HG02981 (cell line): ENCODE measurements around the gene PCDHGB5.

ENCODE experiments used
- ATAC-seq: cut with Tn5 transposase; IDR thresholded peaks from one replicate; pipeline ENCODE4 v1.9.1; 2021; ENCODE audit warnings: mild to moderate bottlenecking, moderate library complexity; ENCODE audit not compliant: unreplicated experiment

The PCDHGB5 gene

DNA sequence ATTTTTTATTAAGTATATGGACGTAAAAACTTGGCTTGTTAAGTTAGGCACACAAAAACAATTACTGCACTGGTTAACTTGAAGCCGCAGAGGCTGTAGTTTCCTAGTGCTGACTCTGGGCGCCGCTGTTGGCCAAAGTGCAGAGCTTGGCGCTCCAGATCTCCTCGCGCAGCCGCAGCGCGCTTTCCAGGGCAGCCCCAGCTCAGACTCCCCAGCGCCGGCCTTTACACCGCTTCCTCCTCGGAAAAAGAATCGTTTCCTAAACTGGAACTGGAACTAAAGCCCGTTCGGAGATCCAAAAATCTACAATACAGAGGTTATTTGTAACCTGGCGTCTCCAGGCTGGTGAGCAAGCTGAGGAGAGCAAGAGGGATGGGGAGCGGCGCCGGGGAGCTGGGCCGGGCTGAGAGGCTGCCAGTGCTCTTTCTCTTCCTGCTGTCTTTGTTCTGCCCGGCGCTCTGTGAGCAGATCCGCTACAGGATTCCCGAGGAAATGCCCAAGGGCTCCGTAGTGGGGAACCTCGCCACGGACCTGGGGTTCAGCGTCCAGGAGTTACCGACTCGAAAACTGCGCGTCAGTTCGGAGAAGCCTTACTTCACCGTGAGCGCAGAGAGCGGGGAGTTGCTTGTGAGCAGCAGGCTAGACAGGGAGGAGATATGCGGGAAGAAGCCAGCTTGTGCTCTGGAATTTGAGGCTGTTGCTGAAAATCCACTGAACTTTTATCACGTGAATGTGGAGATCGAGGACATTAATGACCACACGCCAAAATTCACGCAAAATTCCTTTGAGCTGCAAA, at the start of gene PCDHGB5:
PCDHGB5 (plus strand) TSS at position 192 of the 796 bp plus-strand sequence; CDS start at position 373, 181 bp downstream.
- ATAC-seq: peak; percentile 87

DNA sequence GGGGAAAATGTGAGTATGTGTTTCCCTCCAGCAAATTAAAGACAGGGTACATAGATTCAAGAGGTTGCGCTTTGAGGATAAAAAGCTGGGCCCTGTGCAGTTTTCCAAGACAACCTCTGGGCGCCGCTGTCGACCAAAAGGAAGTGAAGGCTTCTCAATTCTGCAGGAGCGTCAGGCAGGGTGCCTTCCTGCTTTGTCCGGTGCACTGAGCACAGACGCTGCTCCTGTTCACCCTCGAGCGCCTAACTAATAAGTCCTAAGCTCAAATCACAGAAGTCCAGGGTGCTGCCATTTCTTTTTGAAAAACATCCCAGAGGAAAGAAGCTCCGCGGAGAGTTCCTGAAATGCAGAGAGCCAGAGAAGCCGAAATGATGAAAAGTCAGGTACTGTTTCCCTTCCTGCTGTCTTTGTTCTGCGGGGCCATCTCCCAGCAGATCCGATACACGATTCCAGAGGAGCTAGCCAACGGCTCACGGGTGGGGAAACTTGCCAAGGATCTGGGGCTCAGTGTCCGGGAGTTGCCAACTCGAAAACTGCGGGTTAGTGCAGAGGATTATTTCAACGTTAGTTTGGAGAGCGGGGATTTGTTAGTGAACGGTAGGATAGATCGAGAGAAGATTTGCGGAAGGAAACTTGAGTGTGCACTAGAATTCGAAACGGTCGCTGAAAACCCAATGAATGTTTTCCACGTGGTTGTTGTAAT, 47.7 kb upstream of the PCDHGB5 start, which contains the start of gene PCDHGB1:
PCDHGB1 (plus strand) TSS at position 183 of the 703 bp plus-strand sequence; CDS start at position 345, 162 bp downstream.
- peak; percentile 45 for ATAC-seq

DNA sequence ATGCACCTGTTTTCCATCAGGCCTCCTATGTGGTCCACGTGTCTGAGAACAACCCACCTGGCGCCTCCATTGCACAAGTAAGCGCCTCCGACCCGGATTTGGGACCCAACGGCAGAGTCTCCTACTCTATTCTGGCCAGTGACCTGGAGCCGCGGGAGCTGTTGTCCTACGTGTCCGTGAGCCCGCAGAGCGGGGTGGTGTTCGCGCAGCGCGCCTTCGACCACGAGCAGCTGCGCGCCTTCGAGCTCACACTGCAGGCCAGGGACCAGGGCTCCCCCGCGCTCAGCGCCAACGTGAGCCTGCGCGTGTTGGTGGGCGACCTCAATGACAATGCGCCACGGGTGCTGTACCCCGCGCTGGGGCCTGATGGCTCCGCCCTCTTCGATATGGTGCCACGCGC, 46.2 kb upstream of the PCDHGB5 start:
- no peak for ATAC-seq

DNA sequence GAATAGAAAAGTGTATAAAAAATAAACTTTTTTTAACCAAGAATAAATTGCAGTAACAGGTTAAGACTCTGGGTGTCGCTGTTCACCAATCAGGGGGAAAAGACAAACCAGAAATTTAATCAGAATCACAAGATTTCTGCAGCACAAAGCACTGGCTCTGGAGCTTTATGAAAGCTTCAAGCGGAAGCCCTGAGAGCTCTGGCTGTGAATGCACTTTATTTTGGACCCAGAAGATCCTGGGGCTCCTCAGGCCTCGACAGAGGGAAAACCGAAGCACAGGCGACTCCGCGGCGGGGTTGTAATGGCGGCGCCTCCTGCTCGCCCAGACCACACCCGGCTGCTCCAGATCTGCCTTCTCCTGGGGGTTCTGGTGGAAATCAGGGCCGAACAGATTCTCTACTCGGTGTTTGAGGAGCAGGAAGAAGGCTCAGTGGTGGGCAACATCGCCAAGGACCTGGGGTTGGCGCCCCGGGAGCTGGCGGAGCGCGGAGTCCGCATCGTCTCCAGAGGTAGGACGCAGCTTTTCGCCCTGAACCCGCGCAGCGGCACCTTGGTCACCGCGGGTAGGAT, 42.8 kb upstream of the PCDHGB5 start, which contains the start of gene PCDHGA4:
PCDHGA4 (plus strand) TSS at position 122 of the 570 bp plus-strand sequence; CDS start at position 209, 87 bp downstream.
- ATAC-seq: no peak

DNA sequence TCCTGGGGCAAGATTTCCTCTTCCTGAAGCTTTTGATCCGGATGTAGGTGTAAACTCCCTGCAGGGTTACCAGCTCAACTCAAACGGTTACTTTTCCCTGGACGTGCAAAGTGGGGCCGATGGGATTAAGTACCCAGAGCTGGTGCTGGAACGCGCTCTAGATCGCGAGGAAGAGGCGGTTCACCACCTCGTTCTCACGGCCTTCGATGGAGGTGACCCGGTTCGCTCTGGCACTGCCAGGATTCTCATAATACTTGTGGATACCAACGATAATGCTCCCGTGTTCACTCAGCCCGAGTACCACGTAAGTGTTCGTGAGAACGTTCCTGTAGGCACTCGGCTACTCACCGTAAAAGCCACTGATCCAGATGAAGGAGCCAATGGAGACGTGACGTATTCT, 42.1 kb upstream of the PCDHGB5 start:
- ATAC-seq: no peak

DNA sequence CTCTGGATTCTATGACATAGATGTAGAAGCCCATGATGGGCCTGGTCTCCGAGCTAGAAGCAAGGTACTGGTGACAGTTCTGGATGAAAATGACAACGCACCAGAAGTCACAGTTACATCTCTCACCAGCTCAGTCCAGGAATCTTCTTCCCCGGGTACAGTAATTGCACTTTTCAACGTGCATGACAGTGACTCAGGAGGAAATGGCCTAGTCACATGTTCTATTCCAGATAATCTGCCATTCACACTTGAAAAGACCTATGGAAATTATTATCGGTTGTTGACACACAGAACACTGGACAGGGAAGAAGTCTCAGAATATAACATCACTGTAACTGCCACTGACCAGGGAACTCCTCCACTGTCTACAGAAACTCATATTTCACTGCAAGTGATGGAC, 41.6 kb upstream of the PCDHGB5 start:
- no peak for ATAC-seq

DNA sequence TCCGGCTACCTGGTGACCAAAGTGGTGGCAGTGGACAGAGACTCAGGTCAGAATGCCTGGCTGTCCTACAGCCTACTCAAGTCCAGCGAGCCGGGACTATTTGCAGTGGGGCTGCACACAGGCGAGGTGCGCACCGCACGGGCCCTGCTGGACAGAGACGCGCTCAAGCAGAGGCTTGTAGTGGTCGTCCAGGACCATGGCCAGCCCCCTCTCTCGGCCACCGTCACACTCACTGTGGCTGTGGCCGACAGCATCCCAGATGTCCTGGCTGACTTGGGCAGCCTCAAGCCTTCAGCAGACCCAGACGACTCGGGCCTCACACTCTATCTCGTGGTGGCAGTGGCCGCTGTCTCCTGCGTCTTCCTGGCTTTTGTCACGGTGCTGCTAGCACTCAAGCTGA, 40.8 kb upstream of the PCDHGB5 start:
- no peak for ATAC-seq

DNA sequence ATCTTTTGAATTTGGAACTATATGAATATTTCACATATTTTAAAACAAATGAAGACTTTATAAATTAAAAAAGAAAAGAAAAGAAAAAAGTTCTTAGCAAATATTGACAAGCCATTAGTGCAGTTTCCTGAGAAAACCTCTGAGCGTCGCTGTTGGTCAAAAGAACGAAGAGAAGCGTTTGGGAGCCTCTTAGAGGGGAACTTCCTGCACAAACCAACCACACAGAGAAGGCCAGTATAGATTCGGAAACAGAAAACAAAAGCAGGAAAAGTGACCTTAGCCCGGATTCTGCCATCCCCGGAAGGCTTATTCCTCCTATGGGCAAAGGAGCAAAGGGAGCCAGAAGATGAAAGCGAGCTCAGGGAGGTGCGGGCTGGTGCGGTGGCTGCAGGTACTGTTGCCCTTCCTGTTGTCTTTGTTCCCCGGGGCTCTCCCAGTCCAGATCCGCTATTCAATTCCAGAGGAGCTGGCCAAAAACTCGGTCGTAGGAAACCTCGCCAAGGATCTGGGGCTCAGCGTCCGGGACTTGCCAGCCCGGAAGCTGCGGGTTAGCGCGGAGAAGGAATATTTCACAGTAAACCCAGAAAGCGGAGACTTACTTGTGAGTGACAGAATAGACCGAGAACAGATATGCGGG, 37.8 kb upstream of the PCDHGB5 start, which contains the start of gene PCDHGB2:
PCDHGB2 (plus strand) TSS at position 205 of the 637 bp plus-strand sequence; CDS start at position 347, 142 bp downstream.
- no peak for ATAC-seq

DNA sequence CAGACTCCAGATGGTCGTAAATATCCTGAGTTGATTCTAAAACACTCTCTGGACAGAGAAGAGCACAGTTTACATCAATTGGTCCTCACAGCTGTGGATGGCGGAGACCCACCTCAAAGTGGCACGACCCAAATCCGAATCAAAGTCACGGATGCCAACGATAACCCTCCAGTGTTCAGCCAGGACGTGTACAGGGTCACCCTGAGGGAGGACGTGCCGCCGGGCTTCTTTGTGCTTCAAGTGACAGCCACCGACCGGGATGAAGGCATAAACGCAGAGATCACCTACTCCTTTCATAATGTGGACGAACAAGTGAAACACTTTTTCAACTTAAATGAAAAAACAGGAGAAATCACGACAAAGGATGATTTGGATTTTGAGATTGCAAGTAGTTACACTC, 37.1 kb upstream of the PCDHGB5 start:
- no peak for ATAC-seq

DNA sequence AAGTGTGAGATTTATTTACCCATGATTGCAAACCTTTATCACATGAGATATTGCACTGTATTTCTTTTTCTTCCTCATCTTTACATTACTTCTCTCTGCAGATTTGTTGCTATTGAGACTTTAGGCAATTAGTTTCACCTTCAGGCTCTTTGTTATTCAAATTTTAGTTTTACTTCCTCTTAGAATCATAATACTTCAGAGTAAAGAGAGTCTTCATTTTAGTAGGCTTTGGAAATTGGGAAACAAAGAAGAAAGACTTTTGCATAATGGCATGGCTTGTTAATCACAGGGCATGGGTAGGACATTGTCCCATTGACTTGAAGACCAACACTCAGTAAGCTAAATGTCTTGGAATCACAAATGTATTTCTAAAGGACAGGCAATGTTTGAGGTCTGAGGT, 35.0 kb upstream of the PCDHGB5 start:
- ATAC-seq: no peak

DNA sequence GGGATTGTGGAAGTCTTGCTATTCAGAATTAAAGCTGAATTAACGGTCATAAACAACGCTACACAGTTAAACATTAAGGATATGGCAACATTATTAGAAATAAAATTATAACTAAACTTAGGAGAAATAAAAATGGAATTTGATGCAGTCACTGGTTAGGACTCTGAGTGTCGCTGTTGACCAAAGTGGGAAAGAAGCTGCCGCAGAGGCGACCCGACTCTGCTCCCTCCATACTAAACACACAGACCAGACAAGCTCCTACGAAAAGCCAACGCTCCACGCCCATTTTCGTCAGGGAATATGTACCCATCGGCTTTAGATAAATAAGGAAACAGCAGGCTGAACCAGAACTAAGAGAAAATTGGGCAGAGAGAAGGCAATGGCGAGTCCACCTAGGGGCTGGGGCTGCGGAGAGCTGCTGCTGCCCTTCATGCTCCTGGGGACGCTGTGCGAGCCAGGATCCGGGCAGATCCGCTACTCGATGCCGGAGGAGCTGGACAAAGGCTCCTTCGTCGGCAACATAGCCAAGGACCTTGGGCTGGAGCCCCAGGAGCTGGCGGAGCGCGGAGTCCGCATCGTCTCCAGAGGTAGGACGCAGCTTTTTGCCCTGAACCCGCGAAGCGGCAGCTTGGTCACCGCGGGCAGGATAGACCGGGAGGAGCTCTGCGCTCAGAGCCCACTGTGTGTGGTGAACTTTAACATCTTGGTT, 33.6 kb upstream of the PCDHGB5 start, which contains the start of gene PCDHGA5:
PCDHGA5 (plus strand) TSS at position 211 of the 709 bp plus-strand sequence; CDS start at position 380, 169 bp downstream.
- ATAC-seq: no peak

DNA sequence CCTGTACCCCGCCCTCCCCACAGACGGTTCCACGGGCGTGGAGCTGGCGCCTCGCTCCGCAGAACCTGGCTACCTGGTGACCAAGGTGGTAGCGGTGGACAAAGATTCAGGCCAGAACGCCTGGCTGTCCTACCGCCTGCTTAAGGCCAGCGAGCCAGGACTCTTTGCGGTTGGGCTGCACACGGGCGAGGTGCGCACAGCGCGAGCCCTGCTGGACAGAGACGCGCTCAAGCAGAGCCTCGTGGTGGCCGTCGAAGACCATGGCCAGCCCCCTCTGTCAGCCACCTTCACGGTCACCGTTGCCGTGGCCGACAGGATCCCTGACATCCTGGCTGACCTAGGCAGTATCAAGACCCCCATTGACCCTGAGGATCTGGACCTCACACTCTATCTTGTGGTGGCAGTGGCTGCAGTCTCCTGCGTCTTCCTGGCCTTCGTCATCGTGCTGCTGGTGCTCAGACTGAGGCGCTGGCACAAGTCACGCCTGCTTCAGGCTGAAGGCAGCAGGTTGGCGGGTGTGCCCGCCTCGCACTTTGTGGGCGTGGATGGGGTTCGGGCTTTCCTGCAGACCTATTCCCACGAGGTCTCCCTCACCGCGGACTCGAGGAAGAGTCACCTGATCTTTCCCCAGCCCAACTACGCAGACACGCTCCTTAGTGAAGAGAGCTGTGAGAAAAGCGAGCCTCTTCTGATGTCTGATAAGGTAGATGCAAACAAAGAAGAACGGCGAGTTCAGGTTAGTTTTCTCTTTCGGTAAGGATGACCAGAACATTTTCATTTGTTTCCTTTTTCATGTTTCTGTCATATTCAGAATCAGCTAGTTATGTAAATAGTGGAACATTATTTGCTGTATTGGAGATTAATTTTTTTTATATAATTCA, 31.5 kb upstream of the PCDHGB5 start:
- no peak for ATAC-seq

DNA sequence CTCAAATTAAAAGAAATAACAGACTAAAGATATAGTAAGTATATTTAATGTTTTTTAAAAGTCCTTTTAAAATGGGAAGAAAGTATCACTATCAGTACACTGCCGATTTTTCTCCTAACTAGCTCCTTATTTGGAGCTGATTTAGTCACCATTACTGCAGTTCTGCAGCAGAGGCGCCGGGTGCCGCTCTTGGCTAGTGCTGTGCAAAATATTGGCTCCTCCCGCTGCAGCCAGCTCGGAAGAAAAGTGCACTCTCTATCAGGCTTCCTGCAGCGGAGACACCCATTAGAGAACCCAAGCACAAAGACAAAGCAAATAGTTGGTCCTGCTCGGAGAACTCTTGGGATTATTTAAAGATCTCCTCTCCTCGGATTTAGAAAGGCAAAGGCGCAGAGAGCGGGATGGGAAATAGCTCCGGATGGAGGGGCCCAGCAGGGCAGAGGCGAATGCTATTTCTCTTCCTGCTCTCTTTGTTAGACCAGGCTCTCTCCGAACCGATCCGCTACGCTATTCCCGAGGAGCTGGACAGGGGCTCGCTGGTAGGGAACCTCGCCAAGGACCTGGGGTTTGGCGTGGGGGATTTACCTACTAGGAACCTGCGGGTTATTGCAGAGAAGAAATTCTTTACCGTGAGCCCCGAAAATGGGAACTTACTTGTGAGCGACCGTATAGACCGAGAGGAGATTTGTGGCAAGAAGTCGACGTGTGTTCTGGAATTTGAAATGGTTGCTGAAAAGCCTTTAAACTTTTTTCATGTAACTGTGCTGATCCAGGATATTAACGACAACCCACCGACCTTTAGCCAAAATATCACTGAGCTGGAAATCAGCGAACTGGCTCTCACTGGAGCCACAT, 27.5 kb upstream of the PCDHGB5 start, which contains the start of gene PCDHGB3:
PCDHGB3 (plus strand) TSS at position 249 of the 855 bp plus-strand sequence; CDS start at position 402, 153 bp downstream.
- peak; percentile 84 for ATAC-seq

DNA sequence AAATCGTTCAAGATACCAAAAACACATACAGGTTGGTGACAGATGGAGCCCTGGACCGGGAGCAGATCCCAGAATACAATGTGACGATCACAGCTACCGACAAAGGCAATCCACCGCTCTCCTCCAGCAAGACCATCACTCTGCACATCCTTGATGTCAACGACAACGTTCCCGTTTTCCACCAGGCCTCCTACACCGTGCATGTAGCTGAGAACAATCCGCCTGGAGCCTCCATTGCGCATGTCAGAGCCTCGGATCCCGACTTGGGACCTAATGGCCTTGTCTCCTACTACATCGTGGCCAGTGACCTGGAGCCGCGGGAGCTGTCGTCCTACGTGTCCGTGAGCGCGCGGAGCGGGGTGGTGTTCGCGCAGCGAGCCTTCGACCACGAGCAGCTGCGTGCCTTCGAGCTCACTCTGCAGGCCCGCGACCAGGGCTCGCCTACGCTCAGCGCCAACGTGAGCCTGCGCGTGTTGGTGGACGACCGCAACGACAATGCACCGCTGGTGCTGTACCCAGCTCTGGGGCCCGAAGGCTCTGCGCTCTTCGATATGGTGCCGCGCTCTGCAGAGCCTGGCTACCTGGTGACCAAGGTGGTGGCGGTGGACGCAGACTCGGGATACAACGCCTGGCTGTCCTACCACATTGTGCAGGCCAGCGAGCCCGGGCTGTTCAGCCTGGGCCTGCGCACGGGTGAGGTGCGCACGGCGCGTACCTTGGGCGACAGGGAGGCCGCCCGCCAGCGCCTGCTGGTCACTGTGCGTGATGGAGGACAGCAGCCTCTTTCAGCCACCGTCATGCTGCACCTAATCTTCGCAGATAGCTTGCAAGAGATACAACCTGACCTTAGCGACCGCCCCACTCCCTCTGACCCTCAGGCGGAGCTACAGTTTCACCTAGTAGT, 25.9 kb upstream of the PCDHGB5 start:
- no peak for ATAC-seq

DNA sequence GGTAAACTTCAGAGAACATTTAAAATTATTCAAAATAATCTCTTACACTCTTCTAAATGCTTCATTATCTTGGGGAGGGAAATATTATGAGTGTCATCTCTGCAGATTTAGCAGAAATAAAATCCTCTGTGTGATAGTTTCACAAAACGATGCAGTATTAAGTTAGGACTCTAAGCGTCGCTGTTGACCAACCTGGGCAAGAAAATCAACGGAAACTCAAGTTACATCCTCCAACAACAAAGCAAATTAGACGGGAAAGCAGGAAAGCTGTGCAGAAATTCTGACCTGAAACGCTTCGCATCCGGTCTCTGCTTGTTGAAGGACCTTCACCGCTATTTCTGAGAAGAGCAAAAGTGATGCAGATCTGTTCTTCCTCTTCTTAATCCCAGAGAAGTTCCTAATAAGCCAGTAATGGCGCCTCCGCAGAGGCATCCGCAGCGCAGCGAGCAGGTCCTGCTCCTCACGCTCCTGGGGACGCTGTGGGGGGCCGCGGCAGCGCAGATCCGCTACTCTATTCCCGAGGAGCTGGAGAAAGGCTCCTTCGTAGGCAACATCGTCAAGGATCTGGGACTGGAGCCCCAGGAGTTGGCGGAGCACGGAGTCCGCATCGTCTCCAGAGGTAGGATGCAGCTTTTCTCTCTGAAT, 24.0 kb upstream of the PCDHGB5 start, which contains the start of gene PCDHGA6:
PCDHGA6 (plus strand) TSS at position 219 of the 645 bp plus-strand sequence; CDS start at position 412, 193 bp downstream.
- ATAC-seq: no peak

DNA sequence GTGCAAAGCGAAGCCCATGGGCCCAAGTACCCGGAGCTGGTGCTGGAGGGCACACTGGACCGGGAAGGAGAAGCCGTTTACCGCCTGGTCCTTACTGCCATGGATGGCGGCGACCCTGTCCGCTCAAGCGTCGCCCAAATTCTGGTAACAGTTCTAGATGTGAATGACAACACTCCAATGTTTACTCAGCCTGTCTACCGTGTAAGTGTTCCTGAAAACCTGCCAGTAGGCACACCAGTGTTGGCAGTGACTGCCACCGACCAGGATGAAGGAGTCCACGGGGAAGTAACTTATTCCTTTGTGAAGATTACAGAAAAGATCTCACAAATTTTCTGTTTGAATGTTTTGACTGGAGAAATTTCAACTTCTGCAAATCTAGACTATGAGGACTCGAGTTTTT, 23.1 kb upstream of the PCDHGB5 start:
- ATAC-seq: no peak
